C4-2B (cell line): ENCODE data around the gene SETDB2.

Source experiments
- ZFX ChIP-seq: fragments of 450-650 bp; IDR thresholded peaks from 2 replicates; pipeline ENCODE4 v1.6.1; 2017
- TF ChIP-seq, protein P1 (sequence below): fragments of 450-650 bp; conservative IDR thresholded peaks from 2 replicates; pipeline ENCODE4 v1.5.1; 2017; ENCODE audit warnings: mild to moderate bottlenecking

GRCh38 chr13:49410477-49410876 lies 33.6 kb upstream of the SETDB2 start:
- TF ChIP-seq, protein P1, sequence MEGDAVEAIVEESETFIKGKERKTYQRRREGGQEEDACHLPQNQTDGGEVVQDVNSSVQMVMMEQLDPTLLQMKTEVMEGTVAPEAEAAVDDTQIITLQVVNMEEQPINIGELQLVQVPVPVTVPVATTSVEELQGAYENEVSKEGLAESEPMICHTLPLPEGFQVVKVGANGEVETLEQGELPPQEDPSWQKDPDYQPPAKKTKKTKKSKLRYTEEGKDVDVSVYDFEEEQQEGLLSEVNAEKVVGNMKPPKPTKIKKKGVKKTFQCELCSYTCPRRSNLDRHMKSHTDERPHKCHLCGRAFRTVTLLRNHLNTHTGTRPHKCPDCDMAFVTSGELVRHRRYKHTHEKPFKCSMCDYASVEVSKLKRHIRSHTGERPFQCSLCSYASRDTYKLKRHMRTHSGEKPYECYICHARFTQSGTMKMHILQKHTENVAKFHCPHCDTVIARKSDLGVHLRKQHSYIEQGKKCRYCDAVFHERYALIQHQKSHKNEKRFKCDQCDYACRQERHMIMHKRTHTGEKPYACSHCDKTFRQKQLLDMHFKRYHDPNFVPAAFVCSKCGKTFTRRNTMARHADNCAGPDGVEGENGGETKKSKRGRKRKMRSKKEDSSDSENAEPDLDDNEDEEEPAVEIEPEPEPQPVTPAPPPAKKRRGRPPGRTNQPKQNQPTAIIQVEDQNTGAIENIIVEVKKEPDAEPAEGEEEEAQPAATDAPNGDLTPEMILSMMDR = no peak
- TF ChIP-seq ZFX = no peak
